IMR-90 (cell line): ENCODE data around the gene FKBP6. TPM values are rescaled to one million over a fixed set of nuclear protein-coding genes. Genes with fewer than 3 reads are reported as not detected.
"Not testable (repeated sequence)": the region's sequence is repeated elsewhere in the genome, so short reads cannot be mapped to it uniquely, and the experiment has no call there.

Experiments used
- ATAC-seq: fragments of 200-7000 bp; cut with Tn5 transposase; 2 replicates; pipeline ENCODE4 v1.9.1; 2020; ENCODE audit warnings: low read depth, mild to moderate bottlenecking, moderate library complexity
- BruUV-seq: library from RNA; stranded (reverse); fragments of 400-500 nt; replicated peaks from 2 replicates; lab custom pipeline; 2021; lab: Mats Ljungman, UMichigan
- CTCF ChIA-PET: fragments of 300-600 bp; formaldehyde crosslinking; extraction: SDS; loops from one replicate; lab custom pipeline; 2021; ENCODE audit warnings: antibody characterized with exemption; lab: Yijun Ruan, JAX
- POLR2A ChIA-PET: fragments of 300-600 bp; sonication (Branson Sonifier 250); formaldehyde crosslinking; loops from one replicate; lab custom pipeline; 2022; ENCODE audit warnings: antibody characterized with exemption; ENCODE audit not compliant: unreplicated experiment; lab: Charles Lee
- DNase-seq: peaks from one replicate; pipeline ENCODE4 v3.0.0; 2013
- H2AFZ ChIP-seq: replicated peaks from 2 replicates; pipeline ENCODE3; 2013; ENCODE audit warnings: low read length, mild to moderate bottlenecking; ENCODE audit not compliant: poor library complexity
- H2AK5ac ChIP-seq: 2 replicates; pipeline ENCODE4 v1.6.1; 2013; ENCODE audit warnings: low read depth, low read length, inconsistent platforms
- H2AK9ac ChIP-seq: replicated peaks from 2 replicates; pipeline ENCODE3; 2013; ENCODE audit warnings: mild to moderate bottlenecking, low read depth, low read length, moderate library complexity; ENCODE audit not compliant: poor library complexity
- H2BK120ac ChIP-seq: 2 replicates; pipeline ENCODE4 v1.6.1; 2013; ENCODE audit warnings: low read depth, low read length, inconsistent platforms
- H2BK15ac ChIP-seq: 3 replicates; pipeline ENCODE4 v1.6.1; 2013; ENCODE audit warnings: low read depth, low read length, inconsistent platforms
- H2BK20ac ChIP-seq: 2 replicates; pipeline ENCODE4 v1.6.1; 2013; ENCODE audit warnings: low read depth, mild to moderate bottlenecking, inconsistent platforms, low read length, moderate library complexity
- H2BK5ac ChIP-seq: 2 replicates; pipeline ENCODE4 v1.6.1; 2013; ENCODE audit warnings: mild to moderate bottlenecking, low read depth, low read length, inconsistent platforms; ENCODE audit not compliant: poor library complexity, severe bottlenecking
- H3K14ac ChIP-seq: replicated peaks from 2 replicates; pipeline ENCODE4 v1.6.1; 2013; ENCODE audit warnings: low read depth, low read length, inconsistent platforms
- H3K18ac ChIP-seq: 2 replicates; pipeline ENCODE4 v1.6.1; 2013; ENCODE audit warnings: low read depth, low read length, control low read depth
- H3K23ac ChIP-seq: 2 replicates; pipeline ENCODE4 v1.6.1; 2013; ENCODE audit warnings: low read depth, low read length, inconsistent platforms
- H3K27ac ChIP-seq: 2 replicates; pipeline ENCODE4 v1.5.1; 2013; ENCODE audit warnings: mild to moderate bottlenecking, control low read depth, low read length; ENCODE audit not compliant: insufficient read depth
- H3K27me3 ChIP-seq: 2 replicates; pipeline ENCODE4 v1.6.1; 2013; ENCODE audit warnings: low read length; ENCODE audit not compliant: control insufficient read depth, insufficient read depth
- H3K36me3 ChIP-seq: 2 replicates; pipeline ENCODE4 v1.6.1; 2013; ENCODE audit warnings: low read length, mixed read lengths; ENCODE audit not compliant: control insufficient read depth, insufficient read depth
- H3K4ac ChIP-seq: 2 replicates; pipeline ENCODE4 v1.6.1; 2013; ENCODE audit warnings: low read depth, low read length, inconsistent platforms
- H3K4me1 ChIP-seq: 2 replicates; pipeline ENCODE4 v1.6.1; 2013; ENCODE audit warnings: low read length, mixed read lengths; ENCODE audit not compliant: control insufficient read depth, insufficient read depth
- H3K4me2 ChIP-seq: 2 replicates; pipeline ENCODE4 v1.6.1; 2013; ENCODE audit warnings: low read depth, mild to moderate bottlenecking, control low read depth, low read length, moderate library complexity
- H3K4me3 ChIP-seq: 2 replicates; pipeline ENCODE4 v1.5.1; 2013; ENCODE audit warnings: low read depth, mild to moderate bottlenecking, control low read depth, low read length, moderate library complexity; ENCODE audit not compliant: insufficient read depth
- H3K56ac ChIP-seq: 2 replicates; pipeline ENCODE4 v1.6.1; 2013; ENCODE audit warnings: low read length, inconsistent platforms; ENCODE audit not compliant: insufficient read depth; ENCODE audit errors: extremely low read depth
- H3K79me1 ChIP-seq, 2 experiments: 2 replicates each; pipeline ENCODE4 v1.6.1; 2013; ENCODE audit warnings: low read length in 2 of 2, inconsistent platforms in 1 of 2, low read depth in 1 of 2
- H3K9ac ChIP-seq: 2 replicates; pipeline ENCODE4 v1.6.1; 2013; ENCODE audit warnings: low read depth, low read length, control low read depth
- H3K9me1 ChIP-seq: 2 replicates; pipeline ENCODE4 v1.6.1; 2013; ENCODE audit warnings: low read length, inconsistent platforms; ENCODE audit not compliant: insufficient read depth
- H3K9me3 ChIP-seq: 2 replicates; pipeline ENCODE4 v1.6.1; 2013; ENCODE audit warnings: low read length; ENCODE audit not compliant: control insufficient read depth, insufficient read depth
- H4K20me1 ChIP-seq: 2 replicates; pipeline ENCODE4 v1.6.1; 2013; ENCODE audit warnings: low read length, inconsistent platforms; ENCODE audit not compliant: insufficient read depth
- H4K5ac ChIP-seq: 2 replicates; pipeline ENCODE4 v1.6.1; 2013; ENCODE audit warnings: mild to moderate bottlenecking, low read depth, low read length, control low read depth
- H4K8ac ChIP-seq, 2 experiments: 2 replicates each; pipeline ENCODE4 v1.6.1; 2013; ENCODE audit warnings: low read depth in 2 of 2, low read length in 2 of 2, control low read depth in 1 of 2, inconsistent platforms in 1 of 2
- H4K91ac ChIP-seq: 2 replicates; pipeline ENCODE4 v1.6.1; 2013; ENCODE audit warnings: low read depth, low read length, inconsistent platforms; ENCODE audit not compliant: insufficient read depth
- WGBS, 2 experiments: methylation state at CpG; one replicate each; pipeline versions ENCODE4 v1.1.5 to v1.1.7; 2013; ENCODE audit warnings: missing lambda C conversion rate in 2 of 2; ENCODE audit not compliant: insufficient read length in 1 of 2; ENCODE audit errors: extremely low coverage in 2 of 2; 5-methylcytosine and 5-hydroxymethylcytosine counted together
- dilution Hi-C: fragments of 300-500 bp; cut with HindIII; formaldehyde crosslinking; loops from one replicate; pipeline ENCODE4 v1.14.3; 2018; ENCODE audit warnings: low sequenced_read_pairs; ENCODE audit not compliant: unreplicated experiment
- in situ Hi-C: fragments of 300-500 bp; cut with MboI; formaldehyde crosslinking; loops from 3 replicates; pipeline ENCODE4 v1.14.3; 2019; ENCODE audit warnings: low sequenced_read_pairs, inconsistent platforms, mixed read lengths
- intact Hi-C: fragments of 100-400 bp; cut with micrococcal nuclease; formaldehyde crosslinking; loops from 2 replicates; pipeline ENCODE4 v1.10.0; 2022
- polyA plus RNA-seq, 3 experiments: library from polyadenylated mRNA; depleted of rRNA; stranded (reverse); fragments of >200 nt; gene quantifications; 2 replicates each; pipeline ENCODE4 v1.2.3, GENCODE V29; 2012; ENCODE audit warnings: low replicate concordance in 1 of 3
- total RNA-seq: library from RNA; depleted of rRNA; stranded (reverse); fragments of >200 nt; gene quantifications from 2 replicates; pipeline ENCODE4 v1.2.3, GENCODE V29; 2012

Gene FKBP6
- total and polyA plus RNA-seq, 2 of the 4 experiments (the other 2 are of a cell fraction) = not detected

DNA sequence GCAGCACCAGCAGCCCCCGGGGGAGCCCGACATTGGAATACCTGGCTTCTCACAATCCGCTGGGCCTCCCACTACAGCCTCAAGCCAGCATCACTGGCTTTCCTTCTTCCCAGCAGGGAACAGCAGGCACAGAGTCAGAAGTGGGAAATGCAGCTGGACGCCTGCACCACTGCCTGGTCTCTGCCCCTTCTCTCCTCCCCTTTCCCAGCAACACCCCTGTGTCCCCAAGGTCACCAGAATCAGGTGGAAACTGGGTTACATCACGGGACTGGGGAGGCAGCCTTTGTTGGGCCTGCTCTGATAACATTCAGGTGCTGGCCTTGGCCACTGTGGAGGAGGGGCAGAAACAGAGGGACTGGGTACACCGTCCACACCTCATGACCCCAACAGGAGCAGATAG is 2.5 kb upstream of the FKBP6 start:
- H3K4me3 ChIP-seq = not testable (repeated sequence)

DNA sequence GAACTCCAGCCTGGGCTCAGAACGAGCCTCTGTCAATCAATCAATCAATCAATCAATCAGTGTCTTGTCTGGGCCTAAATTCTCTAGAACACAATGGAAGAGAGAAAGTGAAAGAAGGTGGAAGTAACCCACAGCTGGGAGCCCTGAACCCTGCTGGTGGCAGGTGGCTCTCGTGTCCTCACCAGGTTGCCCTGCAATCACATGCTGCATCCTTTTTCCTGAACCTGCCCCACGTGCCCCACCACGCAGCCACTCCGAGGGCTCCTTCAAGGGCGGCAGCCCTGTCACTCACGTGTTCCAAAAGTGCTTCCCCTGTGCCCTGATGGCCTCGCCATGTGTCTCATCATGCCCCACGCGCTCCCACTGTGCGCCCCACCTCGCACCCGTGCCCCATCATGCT is 512 bp upstream of the FKBP6 start:
- H3K27me3 ChIP-seq, H2BK5ac ChIP-seq, DNase-seq, POLR2A ChIA-PET, intact Hi-C loops, BruUV-seq, H4K20me1 ChIP-seq, H3K56ac ChIP-seq, H2BK15ac ChIP-seq, ATAC-seq, H3K4ac ChIP-seq, H2AK9ac ChIP-seq, H2BK20ac ChIP-seq, CTCF ChIA-PET, H3K14ac ChIP-seq, H2AK5ac ChIP-seq, dilution Hi-C loops, H3K4me1 ChIP-seq, H3K4me3 ChIP-seq, H3K79me1 ChIP-seq, H3K9me1 ChIP-seq, H2AFZ ChIP-seq, H3K4me2 ChIP-seq, H2BK120ac ChIP-seq, H3K27ac ChIP-seq, H3K9me3 ChIP-seq, H4K5ac ChIP-seq, H3K18ac ChIP-seq, in situ Hi-C loops, H4K91ac ChIP-seq, H3K36me3 ChIP-seq, H3K23ac ChIP-seq, H4K8ac ChIP-seq, H3K9ac ChIP-seq: not testable (repeated sequence)
- WGBS, 2 experiments = no CpG with 5 or more reads among the region's 13 CpGs

More for the DNA sequence above, 2.5 kb upstream of the FKBP6 start:
- POLR2A ChIA-PET, DNase-seq, H3K27me3 ChIP-seq, H4K20me1 ChIP-seq, H3K27ac ChIP-seq, H2BK120ac ChIP-seq, dilution Hi-C loops, H4K8ac ChIP-seq, H4K91ac ChIP-seq, H2BK5ac ChIP-seq, H3K9me1 ChIP-seq, H3K14ac ChIP-seq, H3K23ac ChIP-seq, H3K36me3 ChIP-seq, H3K18ac ChIP-seq, H3K79me1 ChIP-seq, H2BK15ac ChIP-seq, H3K9ac ChIP-seq, H3K4me2 ChIP-seq, H3K4me1 ChIP-seq, ATAC-seq, H3K56ac ChIP-seq, H3K4ac ChIP-seq, intact Hi-C loops, H4K5ac ChIP-seq, H2AK9ac ChIP-seq, H2AK5ac ChIP-seq, H3K9me3 ChIP-seq, H2AFZ ChIP-seq, H2BK20ac ChIP-seq, in situ Hi-C loops, BruUV-seq: not testable (repeated sequence)
- WGBS, 2 experiments = 75% methylated on average over 3 of the region's 6 CpGs; no CpG with 5 or more reads in 1 of the 2 experiments
- CTCF ChIA-PET = interaction anchor here (1.0 kb wide), 1 partner anchor 128 kb away, joined by 3 read pairs; no protein-coding TSS in a partner anchor
